Kidney (tissue), 14 donors: ENCODE results near the gene CLRN3. TPM values are rescaled to one million over a fixed set of nuclear protein-coding genes. Genes with fewer than 3 reads are reported as not detected.
A peak's percentile ranks its signal among the peaks of the same experiment; 100 is the strongest.

Experiments used
- DNase-seq, 5 donors: peaks; one replicate each; pipeline ENCODE4 v3.0.0-alpha.2; 2013 to 2020
- FAIRE-seq: peaks from 2 replicates; lab custom pipeline; 2012; peaks lifted over from hg19 to GRCh38; lab: Jason Lieb, UNC
- H3K27ac ChIP-seq, 2 donors: one replicate each; pipeline ENCODE4 v1.7.0; 2013; ENCODE audit warnings: low read depth in 2 of 2, low read length in 2 of 2, inconsistent platforms in 1 of 2
- H3K27me3 ChIP-seq: one replicate; pipeline ENCODE4 v1.7.1; 2013; ENCODE audit warnings: low read length, inconsistent platforms; ENCODE audit not compliant: control insufficient read depth, insufficient read depth
- H3K36me3 ChIP-seq, 3 donors: one replicate each; pipeline versions ENCODE4 v1.7.0 to v1.7.1; 2013; ENCODE audit warnings: low read length in 3 of 3, control low read depth in 1 of 3, inconsistent platforms in 1 of 3; ENCODE audit not compliant: insufficient read depth in 3 of 3, control insufficient read depth in 2 of 3
- H3K4me1 ChIP-seq, 3 donors: one replicate each; pipeline versions ENCODE4 v1.7.0 to v1.7.1; 2013; ENCODE audit warnings: low read length in 3 of 3, inconsistent platforms in 1 of 3, low read depth in 1 of 3; ENCODE audit not compliant: control insufficient read depth in 2 of 3, insufficient read depth in 2 of 3
- H3K4me3 ChIP-seq, 3 donors: one replicate each; pipeline versions ENCODE4 v1.7.0 to v1.8.1; 2013; ENCODE audit warnings: low read length in 3 of 3, control low read depth in 1 of 3, inconsistent platforms in 1 of 3
- H3K9ac ChIP-seq, 3 donors: one replicate each; pipeline versions ENCODE4 v1.7.0 to v1.7.1; 2013; ENCODE audit warnings: low read length in 3 of 3, control low read depth in 1 of 3, inconsistent platforms in 1 of 3
- H3K9me3 ChIP-seq, 3 donors: one replicate each; pipeline versions ENCODE4 v1.7.0 to v1.7.1; 2013; ENCODE audit warnings: low read length in 3 of 3, control low read depth in 1 of 3, inconsistent platforms in 1 of 3; ENCODE audit not compliant: control insufficient read depth in 2 of 3, insufficient read depth in 1 of 3
- intact Hi-C: fragments of 100-400 bp; cut with DNase I; formaldehyde crosslinking; loops from one replicate; pipeline ENCODE4 v1.11.1; 2022
- polyA plus RNA-seq: library from polyadenylated mRNA; stranded (reverse); fragments of 350-450 nt; fragmentation: Illumina TruSeq; extraction: RNeasy Lipid Tissue Mini Kit (QIAGEN cat#74804); gene quantifications from one replicate; pipeline ENCODE4 v1.2.3, GENCODE V29; 2014; ENCODE audit warnings: low read depth, low replicate concordance; ENCODE audit not compliant: insufficient read depth
- total RNA-seq: library from RNA; stranded (reverse); fragmentation: NEBNext Ultra II Directional; extraction: Animal tissue kit (Norgen Biotek cat#: 25700); gene quantifications from one replicate; pipeline ENCODE4 v1.2.1, GENCODE V29; 2021
- TF ChIP-seq, protein P1 (sequence below): IDR thresholded peaks from 3 replicates; pipeline ENCODE4 v1.5.1; 2012; ENCODE audit warnings: mild to moderate bottlenecking, moderate library complexity, borderline replicate concordance; ENCODE audit not compliant: insufficient read depth; ENCODE audit errors: extremely low read depth
- donor health status: control.
- donor health status: control.
- donor health status: control.
- donor health status: control.
- donor health status: control.
- donor health status: DM: yes; HTN: yes; CAD: no.
- donor health status: Normal renal cell carcinoma (clear cell type).

CLRN3 gene
- total and polyA plus RNA-seq, 2 donors from 2014 or later, result 9.4 to 42.1 TPM

DNA sequence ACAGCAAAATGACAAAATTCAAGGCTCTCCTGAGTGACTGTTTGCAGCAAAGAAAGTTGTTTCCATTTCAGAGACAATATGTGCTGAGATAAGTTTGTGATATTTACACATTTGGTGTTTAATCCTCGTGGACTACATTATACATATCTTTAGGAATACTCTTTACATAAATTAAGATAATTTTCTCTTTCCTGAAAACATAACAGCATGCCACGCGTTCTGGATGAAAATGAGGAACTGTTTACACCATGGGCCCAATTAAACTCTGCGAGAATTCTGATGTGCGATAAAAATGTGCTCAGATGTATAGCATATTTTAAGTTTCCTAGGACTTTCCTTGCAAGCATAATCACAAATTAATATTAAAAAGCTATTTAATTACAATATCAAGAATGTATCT, 40.5 kb upstream of the CLRN3 start:
- H3K4me3 ChIP-seq, result no peak overlapping the region
- H3K9ac ChIP-seq, result no peak overlapping the region
- FAIRE-seq (no peak), DNase-seq (no peak)
- no peaks in the 10 kb centered on the region for H3K9me3 ChIP-seq
- no peak overlapping the region for H3K27ac ChIP-seq
- H3K27me3 ChIP-seq, result no peaks in the 10 kb centered on the region
- intact Hi-C loops, result no loop called here
- H3K36me3 ChIP-seq, result no peaks in the 10 kb centered on the region
- peaks cover 0 to 2% (median 0%) of the 10 kb centered on the region in 3 donors for H3K4me1 ChIP-seq
- TF ChIP-seq, protein P1, sequence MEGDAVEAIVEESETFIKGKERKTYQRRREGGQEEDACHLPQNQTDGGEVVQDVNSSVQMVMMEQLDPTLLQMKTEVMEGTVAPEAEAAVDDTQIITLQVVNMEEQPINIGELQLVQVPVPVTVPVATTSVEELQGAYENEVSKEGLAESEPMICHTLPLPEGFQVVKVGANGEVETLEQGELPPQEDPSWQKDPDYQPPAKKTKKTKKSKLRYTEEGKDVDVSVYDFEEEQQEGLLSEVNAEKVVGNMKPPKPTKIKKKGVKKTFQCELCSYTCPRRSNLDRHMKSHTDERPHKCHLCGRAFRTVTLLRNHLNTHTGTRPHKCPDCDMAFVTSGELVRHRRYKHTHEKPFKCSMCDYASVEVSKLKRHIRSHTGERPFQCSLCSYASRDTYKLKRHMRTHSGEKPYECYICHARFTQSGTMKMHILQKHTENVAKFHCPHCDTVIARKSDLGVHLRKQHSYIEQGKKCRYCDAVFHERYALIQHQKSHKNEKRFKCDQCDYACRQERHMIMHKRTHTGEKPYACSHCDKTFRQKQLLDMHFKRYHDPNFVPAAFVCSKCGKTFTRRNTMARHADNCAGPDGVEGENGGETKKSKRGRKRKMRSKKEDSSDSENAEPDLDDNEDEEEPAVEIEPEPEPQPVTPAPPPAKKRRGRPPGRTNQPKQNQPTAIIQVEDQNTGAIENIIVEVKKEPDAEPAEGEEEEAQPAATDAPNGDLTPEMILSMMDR, result no peak

DNA sequence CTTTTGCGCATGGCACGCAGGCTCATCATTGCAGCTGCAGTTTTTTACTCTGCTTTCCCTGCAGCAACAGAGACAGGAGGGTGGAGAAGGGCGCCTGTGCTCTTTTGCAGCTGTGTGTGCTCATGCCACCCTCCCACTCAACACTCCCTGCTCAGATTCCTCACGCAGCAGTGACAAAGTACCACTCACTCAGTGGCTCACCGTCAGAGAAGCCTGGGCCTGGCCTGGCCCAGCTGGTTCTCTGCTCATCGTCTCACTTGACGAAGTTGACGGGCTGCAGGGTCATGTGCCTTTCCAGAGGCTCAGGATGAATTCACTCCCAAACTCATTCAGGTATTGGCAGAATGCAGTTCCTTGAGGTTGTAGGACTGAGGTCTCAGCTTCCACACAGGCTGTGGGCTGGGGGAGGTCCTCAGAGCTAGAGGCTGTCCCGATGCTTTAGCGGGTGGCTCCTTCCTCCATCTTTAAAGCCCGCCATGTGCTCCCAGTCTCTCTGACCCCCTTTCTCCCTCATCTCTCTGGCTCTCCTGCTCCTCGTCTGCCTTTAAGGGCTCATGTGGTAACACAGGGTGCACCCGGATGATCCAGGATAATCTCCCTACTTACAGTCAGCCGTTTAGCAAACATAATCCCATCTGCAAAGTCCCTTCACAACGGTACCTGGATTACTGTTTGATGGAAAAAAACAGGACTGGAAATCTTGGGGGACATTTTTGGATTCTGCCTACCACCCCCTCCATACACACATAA, 40.0 kb upstream of the CLRN3 start:
- H3K4me1 ChIP-seq, result peaks cover 0 to 2% (median 0%) of the 10 kb centered on the region in 3 donors
- H3K9me3 ChIP-seq, result no peaks in the 10 kb centered on the region
- H3K4me3 ChIP-seq, result no peak overlapping the region
- intact Hi-C loops, result no loop called here
- H3K9ac ChIP-seq, result no peak overlapping the region
- H3K27ac ChIP-seq, result no peak overlapping the region
- H3K27me3 ChIP-seq, result no peaks in the 10 kb centered on the region
- no peaks in the 10 kb centered on the region for H3K36me3 ChIP-seq
- DNase-seq (no peak), FAIRE-seq (no peak)
- TF ChIP-seq, protein P1, result no peak

DNA sequence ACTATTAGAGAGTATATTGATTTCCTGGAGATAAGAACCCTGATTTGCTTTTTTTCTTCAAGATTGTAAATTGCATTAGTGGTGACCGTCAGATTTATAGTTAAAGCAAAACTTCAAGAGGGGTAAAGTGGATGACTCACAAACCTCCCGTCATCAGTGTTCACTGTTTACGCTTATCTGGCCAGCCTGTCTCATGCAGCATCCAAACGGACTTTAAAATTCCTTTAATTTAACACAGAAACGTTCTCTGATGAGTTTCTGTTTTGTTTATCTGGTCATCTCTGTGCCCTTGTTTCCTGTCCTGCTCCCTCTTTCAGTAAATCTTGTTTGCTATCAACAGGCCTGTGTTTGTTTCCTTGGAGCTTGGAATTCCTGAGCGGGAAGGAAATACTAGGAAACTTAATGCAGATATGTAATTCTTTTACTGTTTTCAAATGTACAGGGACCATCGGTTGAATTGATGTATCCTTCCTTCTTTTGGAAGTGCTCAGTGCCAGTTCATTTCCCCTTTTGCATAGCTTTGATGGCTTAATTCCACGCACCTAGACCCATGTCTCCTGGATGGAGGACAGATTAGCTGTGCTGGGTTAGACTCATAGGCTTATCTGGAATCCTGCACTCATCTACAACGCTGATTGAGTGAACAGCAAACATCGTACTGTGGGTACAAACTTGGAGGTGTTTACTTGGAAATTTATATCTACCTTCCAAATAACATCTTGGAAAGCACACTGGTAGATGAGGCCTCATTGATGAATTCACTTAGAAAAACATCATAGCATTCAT, 35.5 kb upstream of the CLRN3 start:
- Histone ChIP-seq H3K4me1 (peaks cover 0 to 2% (median 0%) of the 10 kb centered on the region in 3 donors), H3K27ac (no peak overlapping the region)
- no peak for FAIRE-seq

More for the DNA sequence above, 35.5 kb upstream of the CLRN3 start:
- peak overlapping the region in 1 of 3 donors; percentile 9 for H3K4me3 ChIP-seq
- H3K9me3 ChIP-seq, result no peaks in the 10 kb centered on the region
- H3K9ac ChIP-seq, result no peak overlapping the region
- intact Hi-C loops, result no loop called here
- TF ChIP-seq, protein P1, result no peak
- no peaks in the 10 kb centered on the region for H3K27me3 ChIP-seq
- no peaks in the 10 kb centered on the region for H3K36me3 ChIP-seq
- peak in 2 of 5 donors; percentile 10 to 25 for DNase-seq
